Loucy (cell line): Measurements from ENCODE around the gene SNCAIP.

Source experiments
- H2AFZ ChIP-seq: fragments of 200-600 bp; sonication (generic); 2 replicates; pipeline ENCODE4 v1.6.0; 2016; ENCODE audit warnings: antibody characterized with exemption, mild to moderate bottlenecking, low read length, moderate library complexity
- H3F3A ChIP-seq: fragments of 200-600 bp; 2 replicates; pipeline ENCODE4 v1.6.0; 2016; ENCODE audit warnings: antibody characterized with exemption, low read depth, mild to moderate bottlenecking
- H3K27me3 ChIP-seq: fragments of 200-600 bp; sonication (generic); 2 replicates; pipeline ENCODE4 v1.6.1; 2014; ENCODE audit warnings: low read length, mild to moderate bottlenecking; ENCODE audit not compliant: insufficient read depth, poor library complexity, severe bottlenecking
- H3K36me3 ChIP-seq: fragments of 200-600 bp; sonication (generic); 2 replicates; pipeline ENCODE4 v1.6.1; 2016; ENCODE audit warnings: low read length; ENCODE audit not compliant: insufficient read depth
- H3K4me1 ChIP-seq: fragments of 200-600 bp; sonication (generic); 2 replicates; pipeline ENCODE4 v1.5.1; 2014; ENCODE audit warnings: low read length, mild to moderate bottlenecking; ENCODE audit not compliant: insufficient read depth, poor library complexity, severe bottlenecking
- H3K4me2 ChIP-seq: fragments of 200-600 bp; sonication (generic); 2 replicates; pipeline ENCODE4 v1.6.0; 2014; ENCODE audit warnings: antibody characterized with exemption, low read length, low read depth, mild to moderate bottlenecking; ENCODE audit not compliant: poor library complexity, severe bottlenecking
- H3K4me3 ChIP-seq: fragments of 200-600 bp; sonication (generic); 2 replicates; pipeline ENCODE4 v1.5.1; 2014; ENCODE audit warnings: low read length, mild to moderate bottlenecking, mixed read lengths; ENCODE audit not compliant: poor library complexity, severe bottlenecking
- H3K79me2 ChIP-seq: fragments of 200-600 bp; sonication (generic); 2 replicates; pipeline ENCODE4 v1.6.1; 2014; ENCODE audit warnings: low read length; ENCODE audit not compliant: insufficient read depth
- H3K9ac ChIP-seq: fragments of 200-600 bp; sonication (generic); 2 replicates; pipeline ENCODE4 v1.6.0; 2014; ENCODE audit warnings: mild to moderate bottlenecking, low read depth, low read length, moderate library complexity; ENCODE audit not compliant: poor library complexity, severe bottlenecking
- H3K9me2 ChIP-seq: fragments of 200-600 bp; sonication (generic); replicated peaks from 2 replicates; pipeline ENCODE4 v1.6.1; 2016; ENCODE audit warnings: low read depth, low read length, mixed read lengths
- H3K9me3 ChIP-seq: fragments of 200-600 bp; sonication (generic); 2 replicates; pipeline ENCODE4 v1.6.1; 2014; ENCODE audit warnings: mild to moderate bottlenecking, antibody characterized with exemption, low read length, low read depth; ENCODE audit not compliant: insufficient read depth
- H4K20me1 ChIP-seq: fragments of 200-600 bp; sonication (generic); 2 replicates; pipeline ENCODE4 v1.6.0; 2014; ENCODE audit warnings: antibody characterized with exemption, low read length, mild to moderate bottlenecking; ENCODE audit not compliant: insufficient read depth, poor library complexity, severe bottlenecking
- EZH2phosphoT487 ChIP-seq: fragments of 200-600 bp; IDR thresholded peaks from 2 replicates; pipeline ENCODE4 v1.6.1; 2018; ENCODE audit warnings: antibody characterized with exemption, mild to moderate bottlenecking, moderate library complexity, borderline replicate concordance
- TF ChIP-seq, protein P1 (sequence below): fragments of 200-600 bp; sonication (generic); conservative IDR thresholded peaks from 2 replicates; pipeline ENCODE4 v1.5.1; 2014; ENCODE audit warnings: mild to moderate bottlenecking, antibody characterized with exemption, low read length

Gene SNCAIP

DNA sequence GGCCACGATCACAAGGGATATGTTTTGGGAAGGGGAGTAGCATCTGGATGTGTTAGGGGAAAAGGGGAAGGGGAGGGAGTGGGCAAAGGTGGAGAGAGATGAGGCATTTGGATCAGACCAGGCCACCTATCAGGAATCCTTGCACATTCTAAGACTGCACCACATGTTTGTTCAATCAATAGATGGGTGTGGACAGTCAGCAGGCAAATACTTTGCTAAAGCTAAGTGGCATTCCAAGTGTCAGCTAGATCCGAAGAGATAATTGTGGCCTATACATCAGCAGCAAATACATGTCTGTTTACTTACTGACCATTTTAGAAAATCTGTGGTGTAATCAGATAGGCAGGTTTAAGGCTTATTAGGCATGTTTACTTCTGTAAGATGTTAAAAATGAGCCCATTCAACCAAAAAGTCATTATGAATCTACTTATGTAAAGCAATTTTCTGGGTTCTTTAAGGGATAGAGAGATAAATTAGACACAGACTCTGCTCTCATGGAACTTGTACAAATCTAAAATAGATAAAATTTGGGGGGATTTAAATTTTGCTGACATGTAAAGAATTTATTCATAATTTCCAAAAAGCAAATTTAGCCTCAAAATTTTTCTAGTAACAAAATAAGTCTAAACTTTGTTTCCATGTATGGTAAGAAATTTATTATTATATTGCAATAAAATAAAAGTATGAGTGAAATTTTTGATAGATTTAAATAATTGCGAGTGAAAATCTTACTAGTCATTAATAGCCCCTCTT lies 107.3 kb downstream of the SNCAIP start:
- H4K20me1 ChIP-seq, result no peaks in the 10 kb centered on the region
- no peak overlapping the region for H3K9ac ChIP-seq
- H3K4me1 ChIP-seq, result no peaks in the 10 kb centered on the region
- no peaks in the 10 kb centered on the region for H3K79me2 ChIP-seq
- H3K4me3 ChIP-seq, result no peak overlapping the region
- no peaks in the 10 kb centered on the region for H3K27me3 ChIP-seq
- no peak overlapping the region for H2AFZ ChIP-seq
- H3K9me3 ChIP-seq, result no peaks in the 10 kb centered on the region
- no peaks in the 10 kb centered on the region for H3K9me2 ChIP-seq
- H3K36me3 ChIP-seq, result no peaks in the 10 kb centered on the region
- no peaks in the 10 kb centered on the region for H3F3A ChIP-seq
- H3K4me2 ChIP-seq, result no peak overlapping the region
- TF ChIP-seq EZH2phosphoT487, result no peak
- TF ChIP-seq, protein P1, sequence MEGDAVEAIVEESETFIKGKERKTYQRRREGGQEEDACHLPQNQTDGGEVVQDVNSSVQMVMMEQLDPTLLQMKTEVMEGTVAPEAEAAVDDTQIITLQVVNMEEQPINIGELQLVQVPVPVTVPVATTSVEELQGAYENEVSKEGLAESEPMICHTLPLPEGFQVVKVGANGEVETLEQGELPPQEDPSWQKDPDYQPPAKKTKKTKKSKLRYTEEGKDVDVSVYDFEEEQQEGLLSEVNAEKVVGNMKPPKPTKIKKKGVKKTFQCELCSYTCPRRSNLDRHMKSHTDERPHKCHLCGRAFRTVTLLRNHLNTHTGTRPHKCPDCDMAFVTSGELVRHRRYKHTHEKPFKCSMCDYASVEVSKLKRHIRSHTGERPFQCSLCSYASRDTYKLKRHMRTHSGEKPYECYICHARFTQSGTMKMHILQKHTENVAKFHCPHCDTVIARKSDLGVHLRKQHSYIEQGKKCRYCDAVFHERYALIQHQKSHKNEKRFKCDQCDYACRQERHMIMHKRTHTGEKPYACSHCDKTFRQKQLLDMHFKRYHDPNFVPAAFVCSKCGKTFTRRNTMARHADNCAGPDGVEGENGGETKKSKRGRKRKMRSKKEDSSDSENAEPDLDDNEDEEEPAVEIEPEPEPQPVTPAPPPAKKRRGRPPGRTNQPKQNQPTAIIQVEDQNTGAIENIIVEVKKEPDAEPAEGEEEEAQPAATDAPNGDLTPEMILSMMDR, result no peak

- Histone ChIP-seq H3K9me3 (no peaks in the 10 kb centered on the region), H3F3A (no peaks in the 10 kb centered on the region), H3K9me2 (no peaks in the 10 kb centered on the region), H3K4me1 (no peaks in the 10 kb centered on the region), H3K9ac (no peak overlapping the region), H3K4me2 (no peak overlapping the region), H3K27me3 (no peaks in the 10 kb centered on the region), H2AFZ (no peak overlapping the region), H3K36me3 (no peaks in the 10 kb centered on the region), H3K4me3 (no peak overlapping the region), H3K79me2 (no peaks in the 10 kb centered on the region), H4K20me1 (no peaks in the 10 kb centered on the region)
- TF ChIP-seq, protein P1, result no peak
- no peak for TF ChIP-seq EZH2phosphoT487
These were observed 108.1 kb downstream of the SNCAIP start for GRCh38 chr5:122420091-122420490.

DNA sequence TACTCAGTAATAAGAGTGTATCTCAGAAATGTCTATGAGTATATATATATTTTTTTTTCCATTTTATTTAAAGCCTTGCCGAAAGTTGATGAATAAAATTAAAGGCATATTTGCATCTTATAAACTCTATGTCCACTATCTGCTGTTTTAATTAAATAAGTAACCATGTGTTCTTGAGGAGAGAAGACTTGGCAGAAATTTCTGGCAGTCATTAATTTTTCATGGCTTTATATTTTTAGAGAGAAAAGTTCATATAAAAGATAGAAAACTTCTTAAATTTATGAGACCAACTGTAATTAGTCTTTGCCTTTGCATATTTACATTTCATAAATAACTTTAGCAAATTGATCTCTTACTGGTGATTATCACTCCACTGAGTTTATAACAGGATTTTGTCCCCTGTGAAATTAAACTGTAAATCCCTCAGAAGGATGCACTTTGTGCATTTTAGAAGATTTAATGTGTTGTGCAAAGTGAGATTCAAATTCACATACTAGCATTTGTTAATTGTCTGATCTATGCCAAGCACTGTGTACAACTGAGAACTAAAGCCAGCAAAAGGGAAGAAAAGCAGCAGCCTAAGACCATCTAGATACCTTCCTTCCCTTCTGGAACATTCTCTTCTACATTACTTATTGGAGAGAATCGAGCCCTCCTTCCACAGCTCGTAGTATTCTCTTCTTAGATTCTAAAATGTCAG lies 108.7 kb downstream of the SNCAIP start:
- Histone ChIP-seq H4K20me1 (no peaks in the 10 kb centered on the region), H3K4me2 (no peak overlapping the region), H3K27me3 (no peaks in the 10 kb centered on the region), H3K4me1 (no peaks in the 10 kb centered on the region), H3K9ac (no peak overlapping the region), H3F3A (no peaks in the 10 kb centered on the region), H3K36me3 (no peaks in the 10 kb centered on the region), H3K79me2 (no peaks in the 10 kb centered on the region), H3K9me2 (no peaks in the 10 kb centered on the region), H2AFZ (no peak overlapping the region), H3K9me3 (no peaks in the 10 kb centered on the region), H3K4me3 (no peak overlapping the region)
- TF ChIP-seq, protein P1, result no peak
- no peak for TF ChIP-seq EZH2phosphoT487
